Measurements from ENCODE around the gene ST6GALNAC1.
A peak's percentile ranks its signal among the peaks of the same experiment; 100 is the strongest.

Gene ST6GALNAC1

DNA sequence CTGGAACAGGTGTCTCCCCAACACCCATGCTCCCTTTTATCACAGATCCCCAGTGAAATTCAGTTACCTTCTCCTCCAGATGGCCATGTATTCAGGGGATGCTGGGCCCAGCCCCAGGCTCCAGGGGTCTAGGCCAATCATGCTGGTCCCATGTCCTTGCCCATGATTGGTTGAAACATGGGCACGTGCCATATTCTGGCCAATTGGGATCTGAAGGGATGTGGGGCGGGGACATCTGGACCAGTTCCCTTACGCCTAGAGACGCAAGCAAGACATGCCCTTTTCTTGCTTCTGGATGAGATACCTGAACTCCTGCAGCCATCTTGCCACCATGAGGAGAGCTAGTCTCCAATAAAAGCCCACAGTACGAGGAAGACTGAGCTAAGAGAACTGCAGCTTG is 31.0 kb upstream of the ST6GALNAC1 start:
- DNase-seq, result no peak

- no peak for DNase-seq
Observed at GRCh38 chr17:76673729-76674128, 30.2 kb upstream of the ST6GALNAC1 start.

- DNase-seq, result no peak
Observed at GRCh38 chr17:76672892-76673291, 29.3 kb upstream of the ST6GALNAC1 start.

DNA sequence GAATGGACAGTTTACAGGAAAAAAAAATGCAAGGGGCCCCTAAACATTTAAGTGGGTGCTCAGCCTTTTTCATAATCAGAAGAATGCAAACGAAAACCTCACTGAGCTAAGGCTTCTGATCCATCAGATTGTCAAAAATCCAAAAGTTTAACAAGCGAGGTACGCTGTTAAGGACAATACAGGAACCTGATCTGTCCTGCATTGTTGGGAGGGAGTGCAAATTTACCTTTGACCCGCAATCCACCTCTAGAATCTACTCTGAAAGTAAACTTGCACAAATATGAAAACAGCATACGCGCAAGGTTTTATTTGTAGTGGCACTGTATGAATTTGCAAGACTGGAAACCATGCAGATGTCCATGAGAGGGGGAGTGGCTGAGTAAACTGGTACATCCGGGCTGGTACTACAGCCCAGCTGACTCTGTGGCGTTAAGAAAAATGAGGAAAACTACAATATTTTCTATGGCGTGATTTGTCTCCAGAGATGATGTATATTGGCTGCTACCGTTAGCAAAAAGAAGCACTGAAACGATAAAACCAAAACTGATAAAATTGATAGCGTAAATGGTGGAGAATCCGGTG is 28.8 kb upstream of the ST6GALNAC1 start:
- no peak for DNase-seq

DNA sequence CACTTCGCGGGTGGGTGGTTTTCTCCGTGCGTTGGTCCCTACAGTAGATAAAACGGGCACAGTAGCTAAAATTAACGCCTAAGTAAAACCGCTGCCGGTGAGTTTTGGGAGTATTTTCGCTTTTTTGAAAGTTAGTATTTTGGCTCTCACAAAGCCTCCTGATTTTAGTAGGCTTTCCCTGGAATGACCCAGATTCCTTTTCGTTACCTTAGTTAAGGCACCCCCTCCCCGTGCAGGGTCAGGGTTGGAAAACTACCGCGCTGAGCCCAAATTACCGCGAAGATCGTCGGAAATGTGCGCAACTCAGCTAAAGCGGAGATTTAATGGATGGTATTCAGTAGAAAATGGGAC is 28.3 kb upstream of the ST6GALNAC1 start:
- DNase-seq, result no peak

DNA sequence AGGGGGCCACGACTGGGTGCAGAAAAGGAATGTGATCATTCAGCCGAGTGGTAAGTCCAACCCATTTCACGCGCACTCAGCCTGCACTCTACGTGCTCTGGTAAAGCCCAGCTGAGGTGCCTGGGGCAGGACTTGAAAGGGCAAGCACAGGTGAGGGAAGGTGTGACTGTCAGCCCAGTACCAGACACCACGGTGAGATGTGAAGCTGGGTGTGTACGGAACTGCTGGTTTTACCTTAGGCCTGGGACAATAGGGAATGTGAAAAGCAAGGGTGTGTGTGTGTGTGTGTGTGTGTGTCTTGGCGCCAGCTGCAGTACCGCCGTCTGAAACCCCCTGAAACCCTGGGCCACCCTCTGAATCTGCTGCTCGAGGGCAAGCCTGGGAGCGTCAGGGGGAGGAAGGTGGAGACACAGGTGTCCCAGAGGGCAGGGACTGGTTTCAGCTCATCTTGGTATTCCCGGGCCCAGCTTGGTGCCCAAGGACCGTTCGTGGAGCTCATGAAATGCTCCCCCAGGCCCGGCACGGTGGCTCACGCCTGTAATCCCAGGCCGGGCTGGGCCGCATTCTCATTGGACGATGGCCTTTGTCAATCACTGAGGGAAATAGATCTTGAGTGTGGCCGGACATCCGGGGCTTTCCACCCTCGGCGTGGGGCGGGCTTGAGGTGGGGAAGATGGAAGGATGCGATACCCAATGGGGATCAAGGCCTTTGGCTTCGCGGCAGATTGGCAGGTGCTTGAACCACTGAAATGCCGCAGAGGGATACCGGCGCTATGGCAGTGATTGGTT is 27.8 kb upstream of the ST6GALNAC1 start:
- peak; percentile 97 to 99 for DNase-seq

- no peak for DNase-seq
Observed at GRCh38 chr17:76670718-76671122, 27.2 kb upstream of the ST6GALNAC1 start.

DNA sequence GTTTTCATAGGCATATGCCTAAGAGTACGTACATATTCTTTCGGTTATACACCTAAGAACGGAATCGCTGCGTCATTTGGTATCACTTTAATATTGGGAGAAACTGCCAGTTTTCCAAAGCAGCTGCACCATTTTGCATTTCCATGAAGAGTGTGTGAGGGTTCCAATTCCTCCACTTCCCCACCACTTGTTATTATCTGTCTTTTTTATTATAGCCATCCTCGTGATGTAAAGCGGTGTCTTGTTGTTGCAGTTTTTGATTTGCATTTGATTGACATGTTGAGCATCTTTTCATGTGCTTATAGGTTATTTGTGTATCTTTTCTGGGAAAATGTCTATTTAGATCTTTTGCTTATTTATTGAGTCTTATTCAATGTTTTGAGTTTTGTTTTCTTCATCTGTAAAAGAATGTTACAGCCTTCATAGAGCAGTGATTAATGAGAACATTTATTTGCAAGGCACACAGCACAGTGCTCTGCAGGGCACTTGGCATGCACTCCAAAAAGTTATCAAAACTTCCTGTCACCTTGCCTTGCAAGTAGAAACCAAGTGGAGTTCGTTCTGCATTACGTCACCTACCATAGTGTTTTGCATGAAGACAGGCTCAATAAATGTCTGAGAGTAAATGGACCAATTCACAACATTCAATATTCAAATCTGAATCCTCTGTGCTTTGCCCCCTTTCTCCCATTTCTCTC is 26.6 kb upstream of the ST6GALNAC1 start:
- no peak for DNase-seq

GRCh38 chr17:76667786-76668453 is 24.4 kb upstream of the ST6GALNAC1 start:
- DNase-seq, result no peak

DNA sequence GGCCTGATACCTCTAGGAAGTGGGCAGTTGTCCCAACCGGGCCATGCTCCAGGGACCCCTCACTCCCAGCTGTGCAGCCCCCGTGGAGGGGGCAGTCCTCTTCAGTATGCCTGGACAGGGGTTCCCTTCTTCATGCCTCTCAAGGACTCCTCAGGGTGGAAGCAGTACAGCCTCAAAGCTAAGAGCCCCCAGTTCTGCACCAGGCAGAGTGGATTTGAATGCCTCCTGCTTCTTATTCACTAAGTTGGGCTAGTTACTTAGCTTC is 23.9 kb upstream of the ST6GALNAC1 start:
- no peak for DNase-seq

- no peak for DNase-seq
Observed at GRCh38 chr17:76660656-76661042, 17.1 kb upstream of the ST6GALNAC1 start.

DNA sequence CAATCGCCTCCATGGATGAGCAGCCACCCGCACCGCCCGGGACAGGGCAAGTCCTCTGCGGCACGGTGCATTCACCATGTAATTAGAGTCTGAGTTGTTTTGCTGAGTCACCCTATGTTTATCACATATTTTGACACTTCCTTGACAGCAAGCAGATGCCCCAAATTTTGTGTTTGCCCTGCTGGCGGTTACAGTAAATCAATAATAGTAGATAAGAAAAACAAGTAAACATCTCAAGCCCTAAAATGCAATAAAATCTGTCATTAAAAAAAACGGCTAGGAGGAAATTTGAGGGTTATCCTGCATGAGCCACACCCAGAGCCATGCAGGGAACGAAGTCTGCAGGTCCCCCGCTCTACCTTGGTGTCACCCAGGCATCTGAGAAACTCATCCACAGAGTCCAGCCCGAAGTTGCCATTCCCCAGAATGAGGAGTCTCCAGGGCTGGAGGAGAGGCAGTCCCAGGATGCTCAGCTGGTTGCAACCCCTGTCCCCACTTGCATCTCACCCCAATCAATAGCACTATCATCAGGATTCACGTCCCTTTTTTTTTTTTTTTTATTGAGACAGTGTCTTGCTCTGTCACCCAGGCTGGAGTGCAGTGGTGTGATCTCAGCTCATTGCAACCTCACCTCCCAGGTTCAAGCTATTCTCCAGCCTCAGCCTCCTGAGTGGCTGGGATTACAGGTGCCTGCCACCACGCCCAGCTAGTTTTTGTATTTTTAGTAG is 16.5 kb upstream of the ST6GALNAC1 start:
- DNase-seq, result no peak

- no peak for DNase-seq
Observed at GRCh38 chr17:76658242-76658662, 14.7 kb upstream of the ST6GALNAC1 start.

DNA sequence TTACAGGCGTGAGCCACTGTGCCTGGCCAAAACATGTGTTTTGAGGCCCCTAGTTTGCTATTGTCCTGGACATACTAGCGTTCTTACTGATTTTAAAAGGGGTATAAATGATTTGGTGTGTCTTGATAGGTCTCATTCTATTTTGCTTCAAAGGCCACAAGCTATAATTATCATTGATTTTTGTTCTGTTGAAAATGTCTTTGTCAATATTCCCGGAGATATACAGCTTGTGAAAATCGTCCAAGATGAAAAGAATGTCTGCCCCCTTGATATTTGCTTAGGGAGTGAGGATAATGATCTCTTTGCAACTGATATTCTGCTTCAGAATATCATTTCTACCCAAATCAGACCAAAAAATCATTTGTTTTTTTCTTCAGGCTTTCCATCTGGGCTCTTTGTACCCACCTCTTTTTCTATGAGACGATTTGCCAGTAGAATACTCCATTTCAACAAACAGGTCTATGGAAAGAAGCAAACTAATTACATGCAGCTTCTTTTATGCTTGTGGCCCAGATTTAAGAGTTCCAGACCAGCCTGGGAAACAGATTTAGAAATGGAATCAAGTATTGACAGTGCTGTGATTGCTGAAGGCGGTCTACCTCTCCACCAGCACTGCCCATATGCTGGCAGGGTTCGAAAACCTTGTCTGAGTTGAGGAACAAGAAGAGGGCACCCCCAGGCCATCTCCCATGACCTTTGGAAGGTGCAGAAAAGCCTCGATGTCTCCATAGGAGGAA is 14.1 kb upstream of the ST6GALNAC1 start:
- DNase-seq, result no peak

DNA sequence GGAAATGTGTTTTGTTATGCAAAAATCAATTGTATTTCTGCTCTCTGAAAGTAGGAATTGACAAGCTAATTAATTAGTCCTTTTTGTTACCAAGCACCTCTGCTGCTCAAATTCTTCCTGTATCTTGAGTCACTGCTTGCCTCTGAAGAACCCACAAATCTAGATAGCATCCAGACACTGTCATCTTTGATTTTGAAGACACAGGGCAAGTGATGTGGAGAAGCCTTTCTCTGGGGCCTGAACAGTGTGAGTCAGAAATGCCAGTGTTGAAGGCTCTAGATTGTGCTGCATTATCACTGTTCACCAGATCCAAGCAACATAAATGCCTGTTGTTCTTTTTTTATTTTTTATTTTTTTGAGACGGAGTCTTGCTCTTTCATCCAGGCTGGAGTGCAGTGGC is 10.9 kb upstream of the ST6GALNAC1 start:
- no peak for DNase-seq

GRCh38 chr17:76650504-76650903 is 6.9 kb upstream of the ST6GALNAC1 start:
- no peak for DNase-seq

DNA sequence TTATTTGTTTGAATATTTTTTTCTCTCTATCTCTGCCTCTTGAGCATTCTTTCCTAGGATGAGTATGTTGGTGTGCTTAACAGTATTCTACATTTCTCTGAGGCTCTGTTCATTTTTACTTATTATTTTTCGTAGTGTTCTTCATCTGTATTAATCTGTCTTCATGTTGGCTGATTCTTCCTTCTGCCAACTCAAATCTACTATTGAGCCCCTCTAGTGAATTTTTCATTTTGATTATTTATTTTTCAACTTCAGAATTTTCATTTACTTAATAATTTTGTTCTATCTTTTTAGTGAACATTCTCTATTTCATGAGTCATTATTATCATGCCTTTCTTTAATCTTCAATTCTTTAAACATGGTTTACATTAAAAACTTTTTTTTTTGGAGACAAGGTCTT is 3.2 kb upstream of the ST6GALNAC1 start:
- no peak for DNase-seq

- DNase-seq, result no peak
Observed at GRCh38 chr17:76645481-76645880, 1.9 kb upstream of the ST6GALNAC1 start.

- DNase-seq, result no peak
Observed at GRCh38 chr17:76644995-76645394, 1.4 kb upstream of the ST6GALNAC1 start.

- no peak for DNase-seq
Observed at GRCh38 chr17:76642994-76643393, 563 bp downstream of the ST6GALNAC1 start.

- no peak for DNase-seq
Observed at GRCh38 chr17:76642032-76642561, 1.5 kb downstream of the ST6GALNAC1 start.

DNA sequence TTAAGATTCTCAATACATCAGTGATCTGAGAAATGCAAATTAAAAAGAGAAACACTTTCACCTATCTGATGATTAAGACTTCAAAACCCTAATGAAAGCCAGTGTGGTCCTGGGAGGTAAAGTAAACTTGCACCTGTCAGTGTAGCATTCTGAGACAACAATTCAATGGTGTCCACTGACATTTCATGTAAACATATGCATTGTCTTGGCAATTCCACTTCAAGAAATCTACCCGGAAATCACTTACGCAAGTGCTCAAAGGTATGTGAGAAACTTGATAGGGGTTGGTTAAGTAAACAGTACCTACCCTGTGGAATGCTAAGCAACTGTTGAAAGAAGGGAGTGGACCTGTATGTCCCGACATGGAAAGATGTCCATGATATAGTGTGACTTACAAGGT is 2.1 kb downstream of the ST6GALNAC1 start:
- no peak for DNase-seq
